Measurements from ENCODE around the gene DLG5.

The DLG5 gene

GRCh38 chr10:77817541-77817940 lies 109.0 kb downstream of the DLG5 start:
- no peak overlapping the region for H2AFZ ChIP-seq (ENCODE audit: low read depth, low read length)
- no peak overlapping the region for H3K4me2 ChIP-seq (ENCODE audit: insufficient read depth, low read length)
- DNase-seq (no peak), ATAC-seq (ENCODE audit: insufficient read depth, low read depth) (no peak)
- H3K36me3 ChIP-seq (ENCODE audit: insufficient read depth, low read length), result peaks cover 61% of the 10 kb centered on the region
- no peaks in the 10 kb centered on the region for H3K9me3 ChIP-seq (ENCODE audit: insufficient read depth, low read length, severe bottlenecking)
- no peaks in the 10 kb centered on the region for H3K27me3 ChIP-seq (ENCODE audit: insufficient read depth, low read length, poor library complexity)
- H3K27ac ChIP-seq (ENCODE audit: low read length), result no peak overlapping the region
- no peak overlapping the region for H3K9ac ChIP-seq (ENCODE audit: low read depth, low read length)
- no peaks in the 10 kb centered on the region for H3K79me2 ChIP-seq (ENCODE audit: insufficient read depth, low read length)
- no peak for TF ChIP-seq CTCF (IDR thresholded peaks at IDR 0.05; ENCODE audit: borderline replicate concordance, extremely low read depth, low read length, poor library complexity, severe bottlenecking)
- no peak for TF ChIP-seq EZH2 (IDR thresholded peaks at IDR 0.05; ENCODE audit: borderline replicate concordance, low read depth, low read length, severe bottlenecking)
- no peaks in the 10 kb centered on the region for H3K4me1 ChIP-seq (ENCODE audit: insufficient read depth, low read length)
- no peak overlapping the region for H3K4me3 ChIP-seq (ENCODE audit: low read depth in 1 of 2, low read length in 2 of 2)
- no peaks in the 10 kb centered on the region for H4K20me1 ChIP-seq (ENCODE audit: insufficient read depth, low read length)

GRCh38 chr10:77816311-77816710 lies 110.2 kb downstream of the DLG5 start:
- H2AFZ ChIP-seq (ENCODE audit: low read depth, low read length), result no peak overlapping the region
- no peaks in the 10 kb centered on the region for H3K79me2 ChIP-seq (ENCODE audit: insufficient read depth, low read length)
- no peaks in the 10 kb centered on the region for H4K20me1 ChIP-seq (ENCODE audit: insufficient read depth, low read length)
- H3K36me3 ChIP-seq (ENCODE audit: insufficient read depth, low read length), result peaks cover 63% of the 10 kb centered on the region
- TF ChIP-seq EZH2 (IDR thresholded peaks at IDR 0.05; ENCODE audit: borderline replicate concordance, low read depth, low read length, severe bottlenecking) (no peak), CTCF (IDR thresholded peaks at IDR 0.05; ENCODE audit: borderline replicate concordance, extremely low read depth, low read length, poor library complexity, severe bottlenecking) (no peak)
- no peak for ATAC-seq (ENCODE audit: insufficient read depth, low read depth)
- H3K4me2 ChIP-seq (ENCODE audit: insufficient read depth, low read length), result no peak overlapping the region
- no peaks in the 10 kb centered on the region for H3K9me3 ChIP-seq (ENCODE audit: insufficient read depth, low read length, severe bottlenecking)
- no peak overlapping the region for H3K9ac ChIP-seq (ENCODE audit: low read depth, low read length)
- H3K27me3 ChIP-seq (ENCODE audit: insufficient read depth, low read length, poor library complexity), result no peaks in the 10 kb centered on the region
- no peak for DNase-seq
- no peaks in the 10 kb centered on the region for H3K4me1 ChIP-seq (ENCODE audit: insufficient read depth, low read length)
- H3K27ac ChIP-seq (ENCODE audit: low read length), result no peak overlapping the region
- no peak overlapping the region for H3K4me3 ChIP-seq (ENCODE audit: low read depth in 1 of 2, low read length in 2 of 2)

GRCh38 chr10:77812741-77813140 lies 113.8 kb downstream of the DLG5 start:
- Histone ChIP-seq H4K20me1 (ENCODE audit: insufficient read depth, low read length) (no peaks in the 10 kb centered on the region), H3K9ac (ENCODE audit: low read depth, low read length) (no peak overlapping the region), H3K9me3 (ENCODE audit: insufficient read depth, low read length, severe bottlenecking) (no peaks in the 10 kb centered on the region), H2AFZ (ENCODE audit: low read depth, low read length) (no peak overlapping the region), H3K4me1 (ENCODE audit: insufficient read depth, low read length) (no peaks in the 10 kb centered on the region), H3K79me2 (ENCODE audit: insufficient read depth, low read length) (no peaks in the 10 kb centered on the region), H3K36me3 (ENCODE audit: insufficient read depth, low read length) (peaks cover 62% of the 10 kb centered on the region), H3K27ac (ENCODE audit: low read length) (no peak overlapping the region), H3K4me3 (ENCODE audit: low read depth in 1 of 2, low read length in 2 of 2) (no peak overlapping the region), H3K27me3 (ENCODE audit: insufficient read depth, low read length, poor library complexity) (no peaks in the 10 kb centered on the region), H3K4me2 (ENCODE audit: insufficient read depth, low read length) (no peak overlapping the region)
- no peak for ATAC-seq (ENCODE audit: insufficient read depth, low read depth)
- no peak for DNase-seq
- TF ChIP-seq CTCF (IDR thresholded peaks at IDR 0.05; ENCODE audit: borderline replicate concordance, extremely low read depth, low read length, poor library complexity, severe bottlenecking) (no peak), EZH2 (IDR thresholded peaks at IDR 0.05; ENCODE audit: borderline replicate concordance, low read depth, low read length, severe bottlenecking) (no peak)
